GM23248 (cell line): ENCODE results near the gene ZNF787. TPM values are rescaled to one million over a fixed set of nuclear protein-coding genes. Genes with fewer than 3 reads are reported as not detected.

Source experiments
- DNase-seq: peaks from one replicate; pipeline ENCODE4 v3.0.0-alpha.2; 2015
- H2AFZ ChIP-seq: fragments of 200-600 bp; sonication (generic); 2 replicates; pipeline ENCODE4 v1.6.1; 2016; ENCODE audit warnings: antibody characterized with exemption
- H3F3A ChIP-seq: fragments of 200-600 bp; sonication (generic); 2 replicates; pipeline ENCODE4 v1.6.1; 2016; ENCODE audit warnings: mild to moderate bottlenecking, antibody characterized with exemption, mixed run types; ENCODE audit not compliant: insufficient read depth
- H3K27ac ChIP-seq: fragments of 200-600 bp; sonication (generic); 2 replicates; pipeline ENCODE4 v1.5.1; 2016; ENCODE audit warnings: mild to moderate bottlenecking
- H3K27me3 ChIP-seq: fragments of 200-600 bp; sonication (generic); replicated peaks from 2 replicates; pipeline ENCODE4 v1.6.1; 2016; ENCODE audit warnings: mild to moderate bottlenecking; ENCODE audit not compliant: insufficient read depth
- H3K36me3 ChIP-seq: fragments of 200-600 bp; sonication (generic); 2 replicates; pipeline ENCODE4 v1.6.1; 2016; ENCODE audit warnings: low read depth, mild to moderate bottlenecking
- H3K4me1 ChIP-seq: fragments of 200-600 bp; sonication (generic); 2 replicates; pipeline ENCODE4 v1.6.1; 2016; ENCODE audit warnings: mild to moderate bottlenecking; ENCODE audit not compliant: insufficient read depth
- H3K4me2 ChIP-seq: fragments of 200-600 bp; sonication (generic); one replicate; pipeline ENCODE4 v1.6.1; 2016; ENCODE audit warnings: mild to moderate bottlenecking; ENCODE audit not compliant: unreplicated experiment
- H3K4me3 ChIP-seq: fragments of 200-600 bp; sonication (generic); 2 replicates; pipeline ENCODE4 v1.5.1; 2016; ENCODE audit warnings: mild to moderate bottlenecking
- H3K79me2 ChIP-seq: fragments of 200-600 bp; sonication (generic); 2 replicates; pipeline ENCODE4 v1.6.1; 2016; ENCODE audit warnings: mild to moderate bottlenecking; ENCODE audit not compliant: insufficient read depth
- H3K9ac ChIP-seq: fragments of 200-600 bp; sonication (generic); 2 replicates; pipeline ENCODE4 v1.6.1; 2016; ENCODE audit warnings: mild to moderate bottlenecking
- H3K9me2 ChIP-seq: fragments of 200-600 bp; sonication (generic); 2 replicates; pipeline ENCODE4 v1.6.1; 2016; ENCODE audit warnings: mixed run types, mild to moderate bottlenecking, moderate library complexity; ENCODE audit not compliant: insufficient read depth
- H3K9me3 ChIP-seq: fragments of 200-600 bp; sonication (generic); one replicate; pipeline ENCODE4 v1.6.1; 2017; ENCODE audit warnings: low read depth
- H4K20me1 ChIP-seq: fragments of 200-600 bp; sonication (generic); 2 replicates; pipeline ENCODE4 v1.6.0; 2016; ENCODE audit not compliant: insufficient read depth
- EZH2 ChIP-seq: fragments of 200-600 bp; sonication (generic); IDR thresholded peaks from 2 replicates; pipeline ENCODE4 v1.6.1; 2018; ENCODE audit warnings: antibody characterized with exemption, mild to moderate bottlenecking; ENCODE audit not compliant: insufficient read depth, poor library complexity, severe bottlenecking
- EZH2phosphoT487 ChIP-seq: fragments of 200-600 bp; sonication (generic); IDR thresholded peaks from 2 replicates; pipeline ENCODE4 v1.6.1; 2018; ENCODE audit warnings: antibody characterized with exemption, moderate library complexity, mild to moderate bottlenecking, low read depth; ENCODE audit not compliant: insufficient read depth
- WGBS, 2 experiments: methylation state at CpG; one replicate each; pipeline ENCODE4 v1.1.6; 2015 to 2017; ENCODE audit warnings: low lambda C conversion rate in 2 of 2, low coverage in 1 of 2; ENCODE audit errors: missing lambda C conversion rate in 2 of 2; 5-methylcytosine and 5-hydroxymethylcytosine counted together
- in situ Hi-C: fragments of 300-500 bp; cut with MboI; formaldehyde crosslinking; loops from 2 replicates; pipeline ENCODE4 v1.15.0; 2020
- polyA plus RNA-seq: library from polyadenylated mRNA; unstranded; fragments of >200 nt; fragmentation: Nextera tagmentation; extraction: Ambion mirVana; gene quantifications from 2 replicates; pipeline ENCODE4 v1.2.1, GENCODE V29; 2016
- total RNA-seq: library from RNA; depleted of rRNA; stranded (reverse); fragments of >200 nt; shearing (Covaris generic); gene quantifications from 2 replicates; pipeline ENCODE4 v1.2.3, GENCODE V29; 2014

The ZNF787 gene
- total and polyA plus RNA-seq, 2 experiments from 2014 or later = 1.5 to 19.5 TPM

GRCh38 chr19:56158170-56158757 lies 37.2 kb upstream of the ZNF787 start:
- Histone ChIP-seq H3K27me3 (no peaks in the 10 kb centered on the region), H3K9ac (no peak overlapping the region), H3K36me3 (0 out of 2 replicates have a peak, but pooled peaks cover 4% of the 10 kb centered on the region), H3K9me2 (no peaks in the 10 kb centered on the region), H3K27ac (no peak overlapping the region), H3K4me1 (no peaks in the 10 kb centered on the region), H3K4me3 (no peak overlapping the region), H2AFZ (no peak overlapping the region), H3K9me3 (no peaks in the 10 kb centered on the region), H4K20me1 (no peaks in the 10 kb centered on the region), H3F3A (no peaks in the 10 kb centered on the region), H3K4me2 (no peak overlapping the region), H3K79me2 (no peaks in the 10 kb centered on the region)
- 91 to 97% methylated on average over 12 to 16 of the region's 16 CpGs for WGBS, 2 experiments
- in situ Hi-C loops = no loop called here
- TF ChIP-seq EZH2phosphoT487 (no peak), EZH2 (no peak)
- DNase-seq = no peak

- Histone ChIP-seq H3K9me3 (no peaks in the 10 kb centered on the region), H3F3A (no peaks in the 10 kb centered on the region), H3K9ac (no peak overlapping the region), H3K4me1 (no peaks in the 10 kb centered on the region), H3K9me2 (no peaks in the 10 kb centered on the region), H3K27ac (no peak overlapping the region), H3K36me3 (0 out of 2 replicates have a peak, but pooled peaks cover 4% of the 10 kb centered on the region), H3K4me2 (no peak overlapping the region), H4K20me1 (no peaks in the 10 kb centered on the region), H3K79me2 (peaks cover 12% of the 10 kb centered on the region), H3K4me3 (no peak overlapping the region), H3K27me3 (no peaks in the 10 kb centered on the region), H2AFZ (no peak overlapping the region)
- DNase-seq = no peak
- in situ Hi-C loops = no loop called here
- 97 to 100% methylated on average over 6 to 9 of the region's 11 CpGs for whole genome bisulfite sequencing, 2 experiments
- no peak for TF ChIP-seq EZH2phosphoT487
- no peak for TF ChIP-seq EZH2
Observed at GRCh38 chr19:56156768-56157167, 35.7 kb upstream of the ZNF787 start.

GRCh38 chr19:56155124-56155687 lies 34.1 kb upstream of the ZNF787 start:
- no peaks in the 10 kb centered on the region for H4K20me1 ChIP-seq
- WGBS, 2 experiments = 58 to 63% methylated on average over 17 of the region's 17 CpGs
- H3K79me2 ChIP-seq = peaks cover 19% of the 10 kb centered on the region
- no peaks in the 10 kb centered on the region for H3K9me3 ChIP-seq
- no peak for TF ChIP-seq EZH2phosphoT487
- no peak for TF ChIP-seq EZH2
- H3F3A ChIP-seq = no peaks in the 10 kb centered on the region
- no peak overlapping the region for H3K4me2 ChIP-seq
- H2AFZ ChIP-seq = no peak overlapping the region
- no peaks in the 10 kb centered on the region for H3K9me2 ChIP-seq
- no peak overlapping the region for H3K27ac ChIP-seq
- H3K4me3 ChIP-seq = no peak overlapping the region
- peak; percentile 37 for DNase-seq
- H3K36me3 ChIP-seq = 0 out of 2 replicates have a peak, but pooled peaks cover 4% of the 10 kb centered on the region
- in situ Hi-C loops = no loop called here
- H3K27me3 ChIP-seq = no peaks in the 10 kb centered on the region
- no peaks in the 10 kb centered on the region for H3K4me1 ChIP-seq
- no peak overlapping the region for H3K9ac ChIP-seq

- DNase-seq = no peak
- H4K20me1 ChIP-seq = no peaks in the 10 kb centered on the region
- in situ Hi-C loops = no loop called here
Observed at GRCh38 chr19:56153507-56153906, 32.4 kb upstream of the ZNF787 start.

More at GRCh38 chr19:56153507-56153906, 32.4 kb upstream of the ZNF787 start:
- Histone ChIP-seq H3F3A (no peaks in the 10 kb centered on the region), H3K9ac (no peak overlapping the region), H3K27me3 (no peaks in the 10 kb centered on the region), H3K4me1 (no peaks in the 10 kb centered on the region), H2AFZ (no peak overlapping the region), H3K27ac (no peak overlapping the region), H3K4me2 (no peak overlapping the region), H3K79me2 (peaks cover 29% of the 10 kb centered on the region), H3K9me2 (no peaks in the 10 kb centered on the region), H3K4me3 (no peak overlapping the region), H3K36me3 (no peaks in the 10 kb centered on the region), H3K9me3 (no peaks in the 10 kb centered on the region)
- 56 to 64% methylated on average over 6 of the region's 6 CpGs for WGBS, 2 experiments
- TF ChIP-seq EZH2phosphoT487 (no peak), EZH2 (no peak)
